H1 (cell line): ENCODE measurements around the gene PUDP.

Source experiments
- CBX5 ChIP-seq: fragments of 300-800, 300-1000 bp; sonication (generic); IDR thresholded peaks from 2 replicates; pipeline ENCODE4 v1.7.1; 2016; ENCODE audit warnings: antibody characterized with exemption, low read length, low read depth
- CTCF ChIP-seq, 3 experiments: IDR thresholded peaks; 1 replicate in 2 of 3; 2 replicates in 1 of 3; pipeline versions ENCODE4 v1.5.1 to v1.6.1; 2011; ENCODE audit warnings: low read length in 3 of 3, mild to moderate bottlenecking in 3 of 3, inconsistent platforms in 2 of 3, low read depth in 1 of 3, moderate library complexity in 1 of 3; ENCODE audit not compliant: insufficient read depth in 1 of 3; ENCODE audit errors: control extremely low read depth in 1 of 3
- GABPA ChIP-seq: IDR thresholded peaks from 2 replicates; pipeline ENCODE4 v1.6.1; 2011; ENCODE audit warnings: mild to moderate bottlenecking, low read length, moderate library complexity, borderline replicate concordance; ENCODE audit not compliant: insufficient read depth
- POLR2AphosphoS5 ChIP-seq: IDR thresholded peaks from 2 replicates; pipeline ENCODE4 v1.6.1; 2011; ENCODE audit warnings: low read depth, low read length
- RAD21 ChIP-seq, 2 experiments: IDR thresholded peaks in 1 of 2; conservative IDR thresholded peaks in 1 of 2; 2 replicates each; pipeline ENCODE4 v1.6.1; 2011; ENCODE audit warnings: low read depth in 2 of 2, low read length in 2 of 2, improper control_type of control experiment in 1 of 2, inconsistent platforms in 1 of 2, mild to moderate bottlenecking in 1 of 2, moderate library complexity in 1 of 2
- RNF2 ChIP-seq: fragments of 200-900, 300-1000 bp; sonication (generic); IDR thresholded peaks from 2 replicates; pipeline ENCODE4 v1.7.1; 2016; ENCODE audit warnings: borderline replicate concordance, low read depth, mild to moderate bottlenecking, antibody characterized with exemption, low read length; ENCODE audit not compliant: poor library complexity, severe bottlenecking; ENCODE audit errors: missing control alignments
- RXRA ChIP-seq: IDR thresholded peaks from 2 replicates; pipeline ENCODE4 v1.6.1; 2011; ENCODE audit warnings: low read depth, mild to moderate bottlenecking, low read length, moderate library complexity; ENCODE audit not compliant: insufficient read depth
- SIN3A ChIP-seq, 2 experiments: IDR thresholded peaks in 1 of 2; conservative IDR thresholded peaks in 1 of 2; 2 replicates each; pipeline ENCODE4 v1.6.1; 2011 to 2012; ENCODE audit warnings: low read length in 2 of 2, improper control_type of control experiment in 1 of 2, low read depth in 1 of 2, mild to moderate bottlenecking in 1 of 2
- SIX5 ChIP-seq: IDR thresholded peaks from 2 replicates; pipeline ENCODE4 v1.6.1; 2011; ENCODE audit warnings: mild to moderate bottlenecking, low read depth, low read length
- TF ChIP-seq, protein P1 (sequence below): IDR thresholded peaks from 2 replicates; pipeline ENCODE4 v1.6.1; 2011; ENCODE audit warnings: low read length, improper control_type of control experiment

- TF ChIP-seq RAD21 (IDR thresholded peaks at IDR 0.05 in 1 of 2, conservative IDR thresholded peaks at IDR 0.05 in 1 of 2; ENCODE audit: low read depth in 2 of 2, low read length in 2 of 2) (no peak), POLR2AphosphoS5 (no peak), CTCF (IDR thresholded peaks at IDR 0.05; ENCODE audit: control extremely low read depth in 1 of 3, insufficient read depth in 1 of 3, low read depth in 1 of 3, low read length in 3 of 3) (no peak), SIN3A (conservative IDR thresholded peaks at IDR 0.05 in 1 of 2, IDR thresholded peaks at IDR 0.05 in 1 of 2; ENCODE audit: low read depth in 1 of 2, low read length in 2 of 2) (no peak), RXRA (no peak), RNF2 (no peak), CBX5 (no peak), SIX5 (no peak), GABPA (no peak)
- TF ChIP-seq, protein P1, sequence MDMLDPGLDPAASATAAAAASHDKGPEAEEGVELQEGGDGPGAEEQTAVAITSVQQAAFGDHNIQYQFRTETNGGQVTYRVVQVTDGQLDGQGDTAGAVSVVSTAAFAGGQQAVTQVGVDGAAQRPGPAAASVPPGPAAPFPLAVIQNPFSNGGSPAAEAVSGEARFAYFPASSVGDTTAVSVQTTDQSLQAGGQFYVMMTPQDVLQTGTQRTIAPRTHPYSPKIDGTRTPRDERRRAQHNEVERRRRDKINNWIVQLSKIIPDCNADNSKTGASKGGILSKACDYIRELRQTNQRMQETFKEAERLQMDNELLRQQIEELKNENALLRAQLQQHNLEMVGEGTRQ = no peak
Observed at GRCh38 chrX:7092543-7092942, 55.4 kb downstream of the PUDP start.
